Upper lobe of left lung (tissue), 4 donors: Measurements from ENCODE around the gene ITSN2.

ENCODE experiments used
- EP300 ChIP-seq, 4 donors: sonication (generic); formaldehyde crosslinking; IDR thresholded peaks; one replicate each; pipeline ENCODE4 v1.5.1; 2017; ENCODE audit warnings: antibody characterized with exemption in 4 of 4, control low read depth in 2 of 4
- POLR2A ChIP-seq, 4 donors: fragments of 450-650 bp; IDR thresholded peaks; one replicate each; pipeline ENCODE4 v1.5.1; 2016 to 2017; ENCODE audit warnings: antibody characterized with exemption in 4 of 4, mild to moderate bottlenecking in 2 of 4
- POLR2AphosphoS5 ChIP-seq, 2 donors: sonication (generic); formaldehyde crosslinking; IDR thresholded peaks; one replicate each; pipeline ENCODE4 v1.5.1; 2017; ENCODE audit warnings: antibody characterized with exemption in 2 of 2
- TF ChIP-seq, protein P1 (sequence below), 6 experiments: fragments of 450-650 bp in 4 of 6; fragments of 200-600 bp in 2 of 6; sonication (generic) in 2 of 6; IDR thresholded peaks; one replicate each; pipeline ENCODE4 v1.5.1; 2016 to 2019; ENCODE audit warnings: antibody characterized with exemption in 6 of 6

DNA sequence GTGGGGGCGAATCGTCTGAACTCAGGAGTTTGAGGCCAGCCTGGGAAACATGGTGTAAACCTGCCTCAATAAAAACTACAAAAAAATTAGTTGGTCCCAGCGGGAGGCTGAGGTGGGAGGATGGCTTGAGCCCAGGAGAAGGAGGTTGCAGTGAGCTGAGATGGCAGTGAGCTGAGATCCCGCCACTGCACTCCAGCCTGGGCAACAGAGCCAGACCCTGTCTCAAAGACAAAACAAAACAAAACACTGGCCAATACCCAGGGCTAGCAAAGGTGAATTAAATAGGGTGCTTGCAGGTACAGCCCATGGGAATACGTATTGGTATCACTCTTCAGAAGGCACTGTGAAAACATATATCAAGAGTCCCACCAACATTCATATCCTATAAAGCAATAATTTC, 7.0 kb downstream of the ITSN2 start:
- TF ChIP-seq, protein P1, sequence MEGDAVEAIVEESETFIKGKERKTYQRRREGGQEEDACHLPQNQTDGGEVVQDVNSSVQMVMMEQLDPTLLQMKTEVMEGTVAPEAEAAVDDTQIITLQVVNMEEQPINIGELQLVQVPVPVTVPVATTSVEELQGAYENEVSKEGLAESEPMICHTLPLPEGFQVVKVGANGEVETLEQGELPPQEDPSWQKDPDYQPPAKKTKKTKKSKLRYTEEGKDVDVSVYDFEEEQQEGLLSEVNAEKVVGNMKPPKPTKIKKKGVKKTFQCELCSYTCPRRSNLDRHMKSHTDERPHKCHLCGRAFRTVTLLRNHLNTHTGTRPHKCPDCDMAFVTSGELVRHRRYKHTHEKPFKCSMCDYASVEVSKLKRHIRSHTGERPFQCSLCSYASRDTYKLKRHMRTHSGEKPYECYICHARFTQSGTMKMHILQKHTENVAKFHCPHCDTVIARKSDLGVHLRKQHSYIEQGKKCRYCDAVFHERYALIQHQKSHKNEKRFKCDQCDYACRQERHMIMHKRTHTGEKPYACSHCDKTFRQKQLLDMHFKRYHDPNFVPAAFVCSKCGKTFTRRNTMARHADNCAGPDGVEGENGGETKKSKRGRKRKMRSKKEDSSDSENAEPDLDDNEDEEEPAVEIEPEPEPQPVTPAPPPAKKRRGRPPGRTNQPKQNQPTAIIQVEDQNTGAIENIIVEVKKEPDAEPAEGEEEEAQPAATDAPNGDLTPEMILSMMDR (IDR thresholded peaks at IDR 0.05), result no peak
- TF ChIP-seq POLR2AphosphoS5 (IDR thresholded peaks at IDR 0.05) (no peak), POLR2A (IDR thresholded peaks at IDR 0.05) (no peak), EP300 (IDR thresholded peaks at IDR 0.05) (no peak)
